Measurements from ENCODE around the gene LAGE3.

LAGE3 gene

DNA sequence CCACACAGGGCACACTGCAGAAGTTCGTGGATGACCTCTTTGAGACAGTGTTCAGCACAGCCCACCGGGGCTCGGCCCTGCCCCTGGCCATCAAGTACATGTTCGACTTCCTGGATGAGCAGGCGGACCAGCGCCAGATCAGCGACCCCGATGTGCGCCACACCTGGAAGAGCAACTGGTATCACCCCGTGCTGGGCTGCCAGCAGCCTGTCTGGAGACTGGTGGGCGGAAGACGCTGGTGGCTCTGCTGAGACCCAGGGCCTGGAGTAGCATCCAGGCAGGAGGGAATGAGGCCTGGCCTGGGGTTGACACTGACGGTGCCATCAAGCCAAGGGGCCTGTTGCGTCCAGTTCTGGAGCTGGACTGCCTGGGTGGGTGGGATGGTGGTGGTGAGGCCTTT lies 8.6 kb downstream of the LAGE3 start:
- Histone ChIP-seq H3K4me2 (ENCODE audit: insufficient read depth, low read length, poor library complexity, severe bottlenecking) (no peak overlapping the region), H3K4me3 (ENCODE audit: low read length in 2 of 2) (no peak overlapping the region), H3K4me1 (ENCODE audit: control insufficient read depth in 2 of 2, insufficient read depth in 1 of 2, low read depth in 1 of 2, low read length in 2 of 2) (no peaks in the 10 kb centered on the region), H3K23ac (ENCODE audit: low read depth, low read length, poor library complexity) (no peak overlapping the region), H3K14ac (ENCODE audit: low read length) (no peak overlapping the region), H3K36me3 (replicated peaks in 1 of 2; ENCODE audit: control insufficient read depth in 2 of 2, insufficient read depth in 2 of 2, low read length in 2 of 2) (peaks cover 15 to 70% of the 10 kb centered on the region in 2 donors), H4K8ac (ENCODE audit: low read depth, low read length) (no peak overlapping the region), H2BK120ac (ENCODE audit: low read depth, low read length) (no peak overlapping the region), H2BK5ac (ENCODE audit: low read length) (no peak overlapping the region), H3K9me3 (replicated peaks in 1 of 2; ENCODE audit: control insufficient read depth in 2 of 2, insufficient read depth in 1 of 2, low read depth in 1 of 2, low read length in 2 of 2) (no peaks in the 10 kb centered on the region), H2BK15ac (ENCODE audit: low read length) (no peak overlapping the region), H2BK12ac (ENCODE audit: low read length) (no peak overlapping the region), H2AFZ (ENCODE audit: low read length) (no peak overlapping the region), H3K79me1 (ENCODE audit: low read depth, low read length) (peaks cover 2% of the 10 kb centered on the region), H2AK5ac (ENCODE audit: low read depth, low read length) (no peak overlapping the region), H3K27ac (replicated peaks; ENCODE audit: low read length) (no peak overlapping the region), H3K4ac (ENCODE audit: low read length) (no peak overlapping the region), H3K18ac (ENCODE audit: low read length) (no peak overlapping the region), H3K9ac (ENCODE audit: low read depth, low read length, poor library complexity) (no peak overlapping the region), H3K27me3 (ENCODE audit: control insufficient read depth in 3 of 3, insufficient read depth in 3 of 3, low read depth in 1 of 3, low read length in 3 of 3) (no peaks in the 10 kb centered on the region), H4K91ac (ENCODE audit: low read depth, low read length, poor library complexity) (no peak overlapping the region)
- WGBS, 2 donors (ENCODE audit: extremely low coverage in 2 of 2, insufficient read length in 2 of 2, insufficient replicate concordance in 1 of 2), result no CpG with 5 or more reads among the region's 14 CpGs
- DNase-seq (ENCODE audit: low spot score), result no peak

DNA sequence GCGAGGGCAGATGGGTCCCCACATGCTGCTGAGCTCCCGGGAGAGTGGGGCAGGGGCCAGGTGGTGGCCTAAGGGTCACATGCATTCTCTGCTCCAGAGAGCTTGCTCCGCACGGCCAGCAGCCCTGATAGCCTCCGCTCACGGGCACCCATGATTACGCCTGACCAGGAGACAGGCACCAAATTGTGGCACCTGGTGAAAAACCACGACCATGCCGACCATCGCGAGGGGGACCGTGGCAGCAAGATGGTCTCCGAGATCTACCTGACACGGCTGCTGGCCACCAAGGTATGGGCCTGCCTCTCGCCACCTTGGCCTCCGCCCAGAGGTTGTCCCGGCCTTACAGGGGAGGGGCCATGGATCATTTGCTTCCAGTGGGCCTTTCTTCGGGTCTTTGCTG lies 9.2 kb downstream of the LAGE3 start:
- Histone ChIP-seq H2BK12ac (ENCODE audit: low read length) (no peak overlapping the region), H3K79me1 (ENCODE audit: low read depth, low read length) (peaks cover 2% of the 10 kb centered on the region), H2AK5ac (ENCODE audit: low read depth, low read length) (no peak overlapping the region), H3K9ac (ENCODE audit: low read depth, low read length, poor library complexity) (no peak overlapping the region), H3K9me3 (replicated peaks in 1 of 2; ENCODE audit: control insufficient read depth in 2 of 2, insufficient read depth in 1 of 2, low read depth in 1 of 2, low read length in 2 of 2) (no peaks in the 10 kb centered on the region), H3K4me2 (ENCODE audit: insufficient read depth, low read length, poor library complexity, severe bottlenecking) (no peak overlapping the region), H2BK15ac (ENCODE audit: low read length) (no peak overlapping the region), H3K14ac (ENCODE audit: low read length) (no peak overlapping the region), H3K18ac (ENCODE audit: low read length) (no peak overlapping the region), H3K27ac (replicated peaks; ENCODE audit: low read length) (no peak overlapping the region), H3K23ac (ENCODE audit: low read depth, low read length, poor library complexity) (no peak overlapping the region), H4K91ac (ENCODE audit: low read depth, low read length, poor library complexity) (no peak overlapping the region), H3K4me1 (ENCODE audit: control insufficient read depth in 2 of 2, insufficient read depth in 1 of 2, low read depth in 1 of 2, low read length in 2 of 2) (no peaks in the 10 kb centered on the region), H2BK120ac (ENCODE audit: low read depth, low read length) (no peak overlapping the region), H3K4me3 (ENCODE audit: low read length in 2 of 2) (no peak overlapping the region), H4K8ac (ENCODE audit: low read depth, low read length) (no peak overlapping the region), H3K27me3 (ENCODE audit: control insufficient read depth in 3 of 3, insufficient read depth in 3 of 3, low read depth in 1 of 3, low read length in 3 of 3) (no peaks in the 10 kb centered on the region), H3K4ac (ENCODE audit: low read length) (no peak overlapping the region), H2AFZ (ENCODE audit: low read length) (no peak overlapping the region), H2BK5ac (ENCODE audit: low read length) (no peak overlapping the region), H3K36me3 (replicated peaks in 1 of 2; ENCODE audit: control insufficient read depth in 2 of 2, insufficient read depth in 2 of 2, low read length in 2 of 2) (peaks cover 15 to 76% of the 10 kb centered on the region in 2 donors)
- WGBS, 2 donors (ENCODE audit: extremely low coverage in 2 of 2, insufficient read length in 2 of 2, insufficient replicate concordance in 1 of 2), result no CpG with 5 or more reads among the region's 18 CpGs
- DNase-seq (ENCODE audit: low spot score), result no peak

DNA sequence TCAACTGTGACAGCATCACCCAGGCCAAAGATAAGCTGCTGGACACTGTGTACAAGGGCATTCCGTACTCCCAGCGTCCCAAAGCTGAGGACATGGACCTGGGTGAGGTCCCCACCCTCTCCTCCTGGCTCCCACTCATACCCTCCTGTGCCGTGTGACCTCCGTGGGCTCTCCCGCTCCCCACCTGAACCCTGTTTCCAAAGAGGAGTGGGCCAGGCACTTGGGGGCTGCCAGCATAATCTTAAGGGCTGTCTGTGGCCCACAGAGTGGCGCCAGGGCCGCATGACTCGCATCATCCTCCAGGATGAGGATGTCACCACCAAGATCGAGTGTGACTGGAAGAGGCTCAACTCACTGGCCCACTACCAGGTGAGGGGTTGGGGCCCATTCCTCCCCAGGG lies 10.0 kb downstream of the LAGE3 start:
- Histone ChIP-seq H2BK5ac (ENCODE audit: low read length) (no peak overlapping the region), H3K27ac (replicated peaks; ENCODE audit: low read length) (no peak overlapping the region), H3K9me3 (replicated peaks in 1 of 2; ENCODE audit: control insufficient read depth in 2 of 2, insufficient read depth in 1 of 2, low read depth in 1 of 2, low read length in 2 of 2) (no peaks in the 10 kb centered on the region), H3K4me1 (ENCODE audit: control insufficient read depth in 2 of 2, insufficient read depth in 1 of 2, low read depth in 1 of 2, low read length in 2 of 2) (no peaks in the 10 kb centered on the region), H3K4ac (ENCODE audit: low read length) (no peak overlapping the region), H2BK120ac (ENCODE audit: low read depth, low read length) (no peak overlapping the region), H2BK15ac (ENCODE audit: low read length) (no peak overlapping the region), H3K14ac (ENCODE audit: low read length) (no peak overlapping the region), H3K4me3 (ENCODE audit: low read length in 2 of 2) (no peak overlapping the region), H4K91ac (ENCODE audit: low read depth, low read length, poor library complexity) (no peak overlapping the region), H4K8ac (ENCODE audit: low read depth, low read length) (no peak overlapping the region), H3K27me3 (ENCODE audit: control insufficient read depth in 3 of 3, insufficient read depth in 3 of 3, low read depth in 1 of 3, low read length in 3 of 3) (no peaks in the 10 kb centered on the region), H3K23ac (ENCODE audit: low read depth, low read length, poor library complexity) (no peak overlapping the region), H2AFZ (ENCODE audit: low read length) (no peak overlapping the region), H3K36me3 (replicated peaks in 1 of 2; ENCODE audit: control insufficient read depth in 2 of 2, insufficient read depth in 2 of 2, low read length in 2 of 2) (peaks cover 15 to 81% of the 10 kb centered on the region in 2 donors), H2AK5ac (ENCODE audit: low read depth, low read length) (no peak overlapping the region), H2BK12ac (ENCODE audit: low read length) (no peak overlapping the region), H3K9ac (ENCODE audit: low read depth, low read length, poor library complexity) (no peak overlapping the region), H3K79me1 (ENCODE audit: low read depth, low read length) (peaks cover 2% of the 10 kb centered on the region), H3K4me2 (ENCODE audit: insufficient read depth, low read length, poor library complexity, severe bottlenecking) (no peak overlapping the region), H3K18ac (ENCODE audit: low read length) (no peak overlapping the region)
- no peak for DNase-seq (ENCODE audit: low spot score)
- no CpG with 5 or more reads among the region's 9 CpGs for WGBS, 2 donors (ENCODE audit: extremely low coverage in 2 of 2, insufficient read length in 2 of 2, insufficient replicate concordance in 1 of 2)

DNA sequence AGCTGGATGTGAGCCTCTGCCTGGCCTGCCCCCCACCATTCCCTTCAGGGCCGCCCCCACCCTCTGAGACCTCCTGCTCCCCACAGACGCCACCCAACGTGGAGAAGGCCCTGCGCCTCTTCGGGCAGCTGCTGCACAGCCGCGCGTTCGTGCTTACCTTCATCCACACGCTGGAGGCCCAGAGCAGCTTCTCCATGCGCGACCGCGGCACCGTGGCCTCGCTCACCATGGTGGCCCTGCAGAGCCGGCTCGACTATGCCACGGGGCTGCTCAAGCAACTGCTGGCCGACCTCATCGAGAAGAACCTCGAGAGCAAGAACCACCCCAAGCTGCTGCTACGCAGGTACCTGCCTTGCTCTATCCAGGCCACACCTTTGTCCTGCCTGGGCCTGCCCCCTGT lies 10.9 kb downstream of the LAGE3 start:
- Histone ChIP-seq H4K91ac (ENCODE audit: low read depth, low read length, poor library complexity) (no peak overlapping the region), H3K4me2 (ENCODE audit: insufficient read depth, low read length, poor library complexity, severe bottlenecking) (no peak overlapping the region), H4K8ac (ENCODE audit: low read depth, low read length) (no peak overlapping the region), H2BK12ac (ENCODE audit: low read length) (no peak overlapping the region), H3K23ac (ENCODE audit: low read depth, low read length, poor library complexity) (no peak overlapping the region), H3K79me1 (ENCODE audit: low read depth, low read length) (peaks cover 2% of the 10 kb centered on the region), H3K9ac (ENCODE audit: low read depth, low read length, poor library complexity) (no peak overlapping the region), H3K18ac (ENCODE audit: low read length) (no peak overlapping the region), H3K4ac (ENCODE audit: low read length) (no peak overlapping the region), H2AK5ac (ENCODE audit: low read depth, low read length) (no peak overlapping the region), H3K4me3 (ENCODE audit: low read length in 2 of 2) (no peak overlapping the region), H2BK5ac (ENCODE audit: low read length) (no peak overlapping the region), H3K27me3 (ENCODE audit: control insufficient read depth in 3 of 3, insufficient read depth in 3 of 3, low read depth in 1 of 3, low read length in 3 of 3) (no peaks in the 10 kb centered on the region), H2BK120ac (ENCODE audit: low read depth, low read length) (no peak overlapping the region), H3K9me3 (replicated peaks in 1 of 2; ENCODE audit: control insufficient read depth in 2 of 2, insufficient read depth in 1 of 2, low read depth in 1 of 2, low read length in 2 of 2) (no peaks in the 10 kb centered on the region), H3K14ac (ENCODE audit: low read length) (no peak overlapping the region), H2AFZ (ENCODE audit: low read length) (no peak overlapping the region), H3K4me1 (ENCODE audit: control insufficient read depth in 2 of 2, insufficient read depth in 1 of 2, low read depth in 1 of 2, low read length in 2 of 2) (no peaks in the 10 kb centered on the region), H2BK15ac (ENCODE audit: low read length) (no peak overlapping the region), H3K36me3 (replicated peaks in 1 of 2; ENCODE audit: control insufficient read depth in 2 of 2, insufficient read depth in 2 of 2, low read length in 2 of 2) (peaks cover 16 to 75% of the 10 kb centered on the region in 2 donors), H3K27ac (replicated peaks; ENCODE audit: low read length) (no peak overlapping the region)
- no CpG with 5 or more reads among the region's 23 CpGs for WGBS, 2 donors (ENCODE audit: extremely low coverage in 2 of 2, insufficient read length in 2 of 2, insufficient replicate concordance in 1 of 2)
- DNase-seq (ENCODE audit: low spot score), result no peak
